GM19240 (cell line): ENCODE data around the gene DNAL4.

ENCODE experiments used
- DNase-seq: peaks from one replicate; pipeline ENCODE4 v3.0.0; 2011; ENCODE audit warnings: low spot score; ENCODE audit not compliant: insufficient read length

DNAL4 gene

DNA sequence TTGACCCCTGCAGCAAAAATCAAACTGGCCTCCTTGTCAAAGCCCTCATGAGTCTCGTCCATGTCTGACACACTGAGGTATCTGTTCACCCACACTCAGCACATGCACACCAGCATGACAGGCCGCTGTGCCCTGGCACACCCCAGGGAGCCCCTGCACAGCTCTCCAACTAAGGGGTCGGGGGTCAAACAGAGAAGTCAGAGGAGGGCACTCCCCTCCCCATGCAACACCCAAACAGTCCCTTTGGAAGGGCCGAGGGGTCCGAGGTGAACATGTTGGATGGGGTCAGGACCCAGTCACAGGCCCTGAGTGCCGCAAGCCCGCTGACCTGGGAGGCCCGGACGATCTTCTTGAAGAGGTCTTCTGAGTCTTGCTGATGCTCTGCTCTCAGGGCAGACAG lies 52.8 kb downstream of the DNAL4 start:
- no peak for DNase-seq

DNA sequence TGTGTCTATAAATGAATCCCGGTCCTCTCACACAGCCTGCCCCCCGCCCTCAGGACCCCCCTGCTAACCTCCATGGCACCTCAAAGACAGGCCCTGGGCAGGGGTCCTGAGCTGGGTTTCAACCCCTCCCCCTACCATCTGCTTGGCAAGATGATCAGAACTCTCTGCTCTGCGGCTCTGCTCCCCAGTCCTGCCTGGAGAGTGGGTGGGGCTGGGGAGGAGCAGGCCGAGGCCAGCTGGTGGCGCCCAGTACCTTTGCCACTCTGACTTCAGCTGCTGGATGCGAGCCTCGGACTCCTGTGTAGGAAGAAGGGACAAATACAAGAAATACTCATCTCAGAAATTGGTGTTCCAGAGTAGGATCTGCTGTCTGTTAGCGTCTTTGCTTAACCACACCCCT lies 53.2 kb downstream of the DNAL4 start:
- no peak for DNase-seq

DNA sequence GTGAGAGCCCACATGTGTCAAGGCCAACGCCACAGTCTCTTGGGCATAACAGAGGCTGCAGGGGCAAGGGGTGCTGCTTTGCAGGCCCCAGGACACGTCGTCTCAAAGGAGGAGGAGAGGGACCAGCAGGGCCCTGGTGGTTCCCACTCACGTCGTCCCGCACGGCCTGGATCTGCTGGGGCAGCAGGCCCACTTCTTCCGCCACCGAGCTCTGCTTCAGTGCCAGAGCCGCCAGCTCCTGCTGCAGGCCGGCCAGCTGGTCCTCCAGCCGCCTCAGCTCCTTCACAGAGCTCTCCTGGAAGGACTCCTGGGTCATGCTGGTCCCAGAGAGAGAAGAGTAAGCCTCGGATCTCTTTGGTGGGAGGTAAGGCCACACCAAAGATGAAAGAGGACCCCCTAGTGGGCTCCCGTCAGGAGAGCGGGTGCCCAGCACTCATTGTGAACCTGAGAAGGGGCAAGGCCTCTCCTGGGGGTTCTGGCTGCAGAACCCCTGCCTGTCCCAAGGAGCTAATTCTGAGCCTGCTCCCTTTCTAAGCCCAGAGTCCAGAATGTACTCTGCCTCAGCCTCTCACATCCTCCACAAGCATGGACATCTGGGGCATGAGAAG lies 53.7 kb downstream of the DNAL4 start:
- DNase-seq: no peak

DNA sequence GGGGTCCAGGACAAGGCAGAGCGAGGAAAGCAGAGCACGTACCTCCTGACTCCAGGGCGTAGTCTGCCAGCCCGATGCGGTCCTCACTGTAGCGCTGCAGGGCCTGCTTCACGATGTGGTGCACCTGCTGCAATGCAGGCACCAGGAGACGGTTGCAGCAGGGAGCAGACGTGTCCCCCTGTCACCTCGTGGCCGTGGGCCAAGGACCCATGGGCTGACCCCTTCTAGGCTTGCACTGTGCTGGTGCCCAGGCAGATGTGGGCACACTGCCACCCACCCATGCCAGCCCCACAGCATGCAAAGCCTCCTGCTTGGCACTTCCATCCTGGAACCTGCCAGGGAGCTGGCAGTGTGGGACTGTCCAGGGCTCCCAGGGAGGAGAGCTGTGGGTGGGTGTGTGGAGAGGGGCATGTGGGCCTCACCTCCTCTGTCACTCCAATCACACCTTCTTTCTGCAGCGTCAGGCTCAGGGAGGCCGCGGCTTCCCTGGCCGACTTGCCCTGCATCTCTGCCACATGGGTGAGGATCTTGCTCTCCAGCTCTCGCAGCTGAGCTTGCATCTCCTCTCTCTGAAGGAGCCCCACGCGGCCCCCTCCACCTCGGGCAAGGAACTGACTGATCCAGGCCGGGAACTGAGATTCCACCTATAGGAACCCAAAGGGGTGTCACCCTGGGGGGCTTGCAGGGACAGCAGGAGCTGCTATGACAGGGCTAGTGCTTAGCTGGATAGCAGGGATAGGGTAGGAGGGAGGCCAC lies 54.5 kb downstream of the DNAL4 start:
- DNase-seq: no peak

DNA sequence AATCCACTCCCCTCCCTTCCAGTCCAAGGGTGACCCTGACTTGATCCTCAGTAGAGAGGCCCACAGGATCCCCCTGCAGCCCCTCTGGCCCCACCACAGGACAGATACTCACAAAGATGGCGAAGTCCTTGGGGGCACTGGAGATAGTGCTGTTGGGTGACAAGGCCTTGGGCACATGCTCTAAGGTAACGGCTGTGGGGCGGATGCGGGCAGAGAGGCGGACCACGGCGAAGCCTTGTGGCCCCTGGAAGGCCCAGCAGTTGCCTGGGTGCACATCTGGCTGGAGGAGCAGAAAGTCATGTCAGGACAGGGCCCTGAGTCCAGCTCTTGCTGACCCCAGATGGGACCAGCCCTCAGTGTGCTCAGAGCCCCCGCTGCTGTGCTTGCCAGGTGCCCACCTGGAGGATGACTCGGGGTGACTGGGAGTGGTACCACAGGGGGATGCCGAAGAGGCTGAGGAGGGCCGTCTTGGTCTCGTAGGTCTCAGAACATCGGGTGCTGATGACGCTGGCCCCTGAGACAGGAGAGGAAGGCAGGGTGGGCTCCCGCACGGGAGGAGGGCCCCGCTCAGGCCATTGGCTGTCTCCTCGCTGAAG lies 55.4 kb downstream of the DNAL4 start:
- no peak for DNase-seq

DNA sequence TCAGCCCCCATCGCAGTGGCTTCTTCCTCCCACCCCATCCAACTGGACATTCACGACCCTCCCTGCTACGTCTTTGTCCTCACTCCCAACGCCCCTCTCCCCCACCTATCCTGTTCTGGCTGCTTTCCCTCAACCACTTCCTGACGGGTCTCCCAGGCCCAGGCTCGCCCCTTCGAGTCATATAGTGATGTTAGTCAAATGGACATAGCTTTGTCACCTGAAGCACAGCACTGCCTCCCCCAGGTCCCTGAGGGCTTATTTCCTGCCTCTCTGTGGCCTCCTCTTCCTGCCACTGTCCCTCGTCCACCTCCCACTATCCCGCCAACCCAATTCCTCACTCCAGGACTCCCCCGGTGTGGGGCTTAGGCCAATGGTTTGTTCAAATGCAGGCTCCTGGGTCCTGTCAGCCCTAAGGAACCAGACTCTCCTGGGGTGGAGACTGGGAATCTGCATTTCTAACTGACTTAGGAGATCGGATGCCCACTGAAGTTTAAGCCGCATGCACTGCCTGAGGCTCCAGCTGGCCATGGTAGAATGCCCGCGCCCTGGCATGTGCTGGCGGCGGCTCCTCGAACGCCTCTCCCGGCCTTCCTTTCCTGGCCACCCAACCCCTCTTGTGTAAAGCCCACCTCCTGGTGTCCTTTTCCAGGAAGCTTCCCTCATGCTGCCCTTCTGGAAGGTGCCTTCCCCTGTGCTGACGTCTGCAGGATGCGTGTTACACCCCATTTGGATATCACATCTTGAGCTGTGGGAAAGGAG lies 56.5 kb downstream of the DNAL4 start:
- DNase-seq: no peak

DNA sequence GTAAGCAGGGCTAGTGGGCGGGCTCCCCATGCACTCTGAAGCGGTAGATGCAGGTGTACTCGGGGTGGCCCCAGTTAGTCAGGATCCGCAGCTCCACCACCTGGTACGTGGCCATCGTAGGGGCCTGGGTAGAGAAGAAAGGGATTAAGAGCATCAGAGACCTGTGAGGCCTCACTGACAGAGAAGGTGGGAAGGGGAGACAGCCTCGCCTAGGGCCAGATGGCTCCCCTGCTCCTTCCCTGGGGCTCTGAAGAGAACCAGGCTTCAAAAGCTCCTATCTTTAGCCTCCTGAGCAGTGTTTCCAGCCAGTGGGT lies 57.7 kb downstream of the DNAL4 start:
- no peak for DNase-seq

DNA sequence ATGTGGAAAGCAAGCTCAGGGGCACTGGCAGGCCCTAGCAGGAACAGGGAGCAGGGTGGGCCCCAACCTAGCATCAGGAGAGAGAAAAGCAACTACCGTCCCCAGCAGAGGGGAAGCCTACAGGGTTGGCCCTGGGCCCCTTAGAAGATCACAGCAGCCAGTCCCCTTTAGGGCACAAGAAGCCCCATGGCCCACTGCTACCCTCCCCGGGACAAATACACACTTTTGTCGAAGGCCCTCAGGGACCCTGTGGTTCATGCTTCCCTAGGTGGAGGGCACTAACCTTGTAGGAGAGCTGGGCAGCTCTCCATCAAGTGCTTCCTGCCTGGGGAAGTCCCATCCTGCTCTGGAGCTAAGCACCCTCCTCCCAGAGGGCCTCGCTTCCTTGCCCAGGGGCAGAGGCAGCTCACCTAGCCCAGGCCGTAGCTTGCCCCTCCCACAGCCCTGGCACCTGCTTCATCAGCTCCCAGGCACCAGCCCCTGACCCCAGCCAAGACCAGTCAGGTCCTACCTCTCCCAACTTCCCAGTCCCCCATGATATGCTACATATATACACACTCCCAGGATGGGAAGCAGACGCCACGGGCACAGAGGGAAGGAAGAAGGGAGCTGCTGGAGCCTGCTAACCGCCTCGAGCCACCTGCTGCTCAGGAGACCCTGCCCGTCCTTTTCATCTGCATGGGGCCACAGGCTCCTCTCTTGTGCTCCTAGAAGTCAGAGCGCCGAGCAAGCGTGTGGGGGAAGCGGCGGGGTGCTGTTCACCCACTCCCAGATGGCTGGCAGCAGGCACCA lies 58.3 kb downstream of the DNAL4 start:
- no peak for DNase-seq

DNA sequence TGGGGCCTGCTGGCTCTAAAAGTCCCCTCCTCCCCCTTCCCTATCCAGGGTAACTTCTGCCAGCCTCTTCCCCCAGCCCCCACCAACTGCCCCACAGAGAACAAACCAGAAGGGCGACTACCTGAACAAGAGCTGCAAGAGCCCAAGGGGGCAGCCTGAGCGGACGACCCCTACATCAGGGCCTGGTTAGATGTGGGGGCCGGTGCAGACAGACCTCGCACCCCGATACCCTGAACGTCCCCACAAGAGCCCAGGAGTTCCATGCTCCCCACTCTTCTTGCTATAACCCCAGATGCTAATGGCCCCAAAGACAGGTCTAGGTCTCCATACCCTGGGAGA lies 58.8 kb downstream of the DNAL4 start:
- DNase-seq: no peak

DNA sequence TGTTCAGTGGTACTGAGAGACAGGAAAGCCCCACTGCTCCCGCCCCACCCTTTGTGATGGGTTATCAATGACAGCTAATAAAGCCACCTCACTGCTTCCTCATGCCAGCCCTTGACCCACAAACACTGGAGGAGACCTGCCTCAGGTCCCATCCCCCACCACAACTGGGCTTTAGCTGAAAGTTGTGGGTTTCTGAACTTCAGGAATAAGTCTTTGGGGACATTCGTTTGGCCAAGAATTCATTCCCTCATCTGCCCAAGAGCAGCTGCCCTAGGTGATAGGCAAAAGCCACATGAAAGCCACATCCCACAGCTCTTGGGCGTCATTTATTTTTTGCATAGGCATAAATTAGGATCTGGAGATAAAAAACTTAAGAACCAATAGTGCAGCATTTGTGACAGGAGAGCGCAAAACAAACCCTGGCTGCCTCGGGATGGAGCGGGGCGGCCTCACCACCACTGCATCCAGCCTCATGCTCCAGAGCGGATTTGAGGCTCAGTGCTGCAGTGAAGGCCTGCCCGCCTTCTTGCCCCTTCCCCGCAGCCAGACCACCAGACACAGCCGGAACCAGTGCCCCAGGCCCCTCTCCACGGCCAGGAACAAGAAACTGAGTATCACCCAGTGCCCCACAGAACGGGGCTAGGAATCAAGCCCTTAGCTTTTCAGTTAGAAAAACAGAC lies 59.4 kb downstream of the DNAL4 start:
- DNase-seq: no peak

DNA sequence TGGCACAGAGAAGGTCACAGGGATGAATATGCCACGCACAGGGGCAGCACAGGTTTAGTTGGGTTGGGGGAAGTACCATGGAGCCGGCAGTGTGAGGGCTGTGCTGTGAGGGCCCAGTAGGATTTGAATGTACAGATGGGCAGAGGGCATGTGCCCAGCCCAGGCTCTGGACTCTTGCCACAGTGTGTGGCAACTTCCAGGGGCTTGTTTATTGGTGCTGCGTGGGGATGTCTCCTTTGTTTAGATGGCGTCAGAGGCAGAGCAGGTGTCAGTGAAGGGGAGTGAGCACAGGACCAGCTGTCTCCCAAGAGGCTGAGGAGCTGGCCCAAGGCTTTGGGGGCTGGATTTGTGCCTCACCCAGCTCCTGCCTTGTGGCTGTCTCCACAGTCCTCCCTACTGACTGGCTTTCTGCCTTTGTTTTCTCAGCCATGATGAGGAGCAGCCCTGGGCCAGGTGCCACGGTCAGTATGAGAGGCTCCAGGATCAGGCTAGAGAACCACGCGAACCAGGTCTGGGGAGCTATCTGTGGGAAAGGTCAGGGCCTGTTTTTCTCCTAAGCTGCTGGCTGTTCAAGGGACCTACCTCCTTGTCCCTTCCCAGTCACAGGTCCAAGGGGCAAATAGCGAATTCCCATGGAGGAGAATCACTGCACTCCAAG lies 60.1 kb downstream of the DNAL4 start:
- no peak for DNase-seq

DNA sequence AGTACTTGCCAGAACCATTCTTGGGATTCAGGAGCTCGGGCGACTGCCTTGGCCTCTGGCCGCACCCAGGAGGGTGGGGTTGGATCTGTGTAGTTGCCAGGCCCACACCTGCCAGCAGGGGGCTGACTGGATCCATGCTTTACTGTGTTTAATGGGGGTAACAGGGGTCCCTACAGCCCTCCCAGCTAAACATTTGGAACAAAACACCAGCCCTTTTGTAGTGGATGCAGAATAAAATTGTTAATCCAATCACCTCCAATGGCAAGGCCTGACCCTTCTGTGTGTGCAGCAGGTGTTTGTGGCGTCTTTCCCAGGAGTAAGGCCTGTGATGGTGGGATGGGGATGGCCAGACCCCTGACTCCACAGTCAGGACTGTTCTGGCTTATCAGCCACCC lies 60.6 kb downstream of the DNAL4 start:
- DNase-seq: no peak

DNA sequence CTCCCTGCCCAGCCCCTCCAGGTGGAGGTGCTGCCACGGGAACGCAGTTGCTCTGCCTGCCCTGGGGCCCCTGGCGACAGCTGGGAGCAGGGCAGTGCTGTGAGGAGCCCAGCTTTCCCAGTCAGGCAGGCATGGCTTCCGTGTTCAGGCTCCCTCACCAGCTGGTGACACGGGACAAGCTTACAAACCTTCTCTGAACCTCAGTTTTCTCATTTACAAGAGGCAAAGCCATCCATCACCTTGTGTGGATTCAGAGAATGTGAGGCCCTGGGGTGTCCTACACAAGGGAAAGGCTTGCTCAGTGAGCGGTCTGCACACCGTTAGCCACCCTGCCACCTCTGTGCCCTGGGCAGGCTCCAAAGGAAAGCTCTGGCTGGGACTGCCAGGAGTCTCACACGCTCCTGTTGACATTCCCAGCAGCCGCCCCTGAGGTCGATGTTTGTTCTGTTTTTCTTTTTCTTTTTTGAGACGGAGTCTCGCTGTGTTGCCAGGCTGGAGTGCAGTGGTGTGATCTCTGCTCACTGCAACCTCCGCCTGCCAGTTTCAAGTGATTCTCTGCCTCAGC lies 61.6 kb downstream of the DNAL4 start:
- no peak for DNase-seq

DNA sequence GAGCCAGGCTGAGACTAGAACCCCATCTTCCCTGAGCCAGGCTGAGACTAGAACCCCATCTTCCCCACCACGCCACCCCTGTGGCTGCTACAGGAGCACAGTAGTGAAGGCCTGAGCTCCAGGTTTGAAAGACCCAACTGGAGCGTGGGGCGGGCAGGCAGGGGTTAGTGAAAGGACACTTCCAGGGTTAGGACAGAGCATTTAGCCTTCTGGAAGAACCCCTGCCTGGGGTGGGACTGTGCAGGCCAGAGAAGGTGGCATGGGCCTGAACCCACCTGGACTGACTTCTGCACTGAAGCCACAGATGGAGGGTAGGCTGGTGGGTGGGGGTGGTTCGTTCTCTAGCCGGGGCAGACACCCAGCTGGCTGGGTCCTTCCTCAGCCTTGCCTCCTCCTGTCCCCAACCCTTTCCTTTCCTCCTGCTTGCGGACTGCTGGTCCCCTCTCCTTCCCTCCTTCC lies 62.2 kb downstream of the DNAL4 start:
- no peak for DNase-seq

DNA sequence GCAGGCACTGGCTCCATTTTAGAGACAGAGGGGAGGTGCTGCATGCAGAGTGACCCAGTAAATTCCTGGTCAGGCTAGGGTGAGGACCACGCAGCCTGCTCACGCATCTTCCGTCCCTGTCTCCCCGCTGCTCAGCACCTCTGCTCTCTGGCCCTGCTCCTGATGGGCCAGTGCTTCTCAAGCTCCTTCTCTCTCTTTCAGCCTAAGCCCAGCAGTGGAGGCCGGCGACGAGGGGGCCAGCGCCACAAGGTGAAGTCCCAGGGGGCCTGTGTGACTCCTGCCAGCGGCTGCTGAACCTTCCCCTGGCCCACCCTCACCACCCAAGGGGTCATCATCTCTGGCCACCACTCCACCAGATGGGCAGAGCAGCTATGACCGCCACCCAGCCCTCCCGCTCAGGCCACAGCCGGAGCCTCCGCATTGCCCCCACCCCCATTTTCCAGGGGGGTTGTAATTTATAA lies 63.5 kb downstream of the DNAL4 start:
- no peak for DNase-seq

DNA sequence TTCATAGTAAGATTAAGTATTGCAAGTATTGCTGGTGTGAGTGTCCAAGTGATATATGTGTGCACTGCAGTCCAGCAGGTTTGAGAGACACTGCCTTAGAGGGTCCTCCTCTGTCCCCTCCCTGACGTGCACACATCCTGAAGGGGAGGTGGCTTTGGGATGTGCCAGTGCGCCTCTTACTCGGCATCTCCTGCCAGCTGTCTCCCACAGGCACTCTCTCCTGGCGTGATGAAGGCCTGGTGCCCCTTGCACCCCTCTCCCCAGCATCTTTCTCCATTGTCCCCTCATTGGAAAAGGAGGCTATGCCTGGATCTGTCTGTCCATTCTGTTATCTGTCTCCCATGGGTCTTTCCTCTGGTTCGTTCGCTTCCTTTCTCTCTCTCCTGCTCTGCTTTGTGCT lies 64.0 kb downstream of the DNAL4 start:
- no peak for DNase-seq

DNA sequence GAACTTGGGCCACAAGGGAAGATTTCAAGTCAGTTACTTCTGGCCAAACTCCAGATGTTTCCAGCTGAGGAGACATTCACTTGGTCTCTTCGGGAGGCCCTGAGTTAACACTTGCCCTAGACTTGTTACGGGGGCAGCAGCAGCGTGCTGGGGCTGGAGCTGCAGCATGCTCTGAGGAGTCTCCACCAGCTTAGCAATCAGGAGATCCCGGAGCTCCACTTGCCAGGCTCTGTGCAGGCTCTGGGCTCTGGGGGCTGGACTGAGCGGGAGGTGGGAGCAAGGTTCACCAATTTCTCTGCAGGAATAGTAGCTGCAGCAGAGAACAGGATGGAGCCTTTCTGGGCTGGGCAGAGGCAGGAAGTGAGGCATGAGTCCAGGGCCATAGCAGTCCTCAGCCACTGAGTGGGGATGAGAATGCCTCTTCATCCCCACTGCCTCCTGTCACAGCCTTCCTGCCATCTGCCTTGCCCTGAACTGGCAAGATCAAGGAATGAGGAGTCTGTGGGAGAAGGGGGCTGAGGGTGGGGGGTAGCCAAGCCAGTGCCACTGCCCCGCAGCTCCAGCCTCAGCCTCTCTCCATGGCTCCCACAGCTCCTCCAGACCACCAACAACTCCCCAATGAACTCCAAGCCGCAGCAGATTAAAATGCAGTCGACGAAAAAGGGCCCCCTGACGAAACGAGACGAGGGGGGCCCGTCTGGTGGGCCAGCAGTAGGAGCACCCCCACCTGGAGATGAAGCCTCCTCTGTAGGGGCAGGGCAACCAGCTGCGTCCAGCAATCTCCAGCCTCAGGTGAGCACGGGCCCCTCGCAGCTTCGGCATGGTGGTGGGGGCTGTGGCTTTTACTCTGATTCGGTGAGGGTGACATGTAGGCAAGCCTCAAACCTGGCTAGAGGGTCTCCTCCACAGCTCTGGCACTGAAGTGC lies 64.8 kb downstream of the DNAL4 start:
- DNase-seq: no peak
